GM12801 (cell line): ENCODE data around the gene CALHM1.

Experiments used
- CTCF ChIP-seq: IDR thresholded peaks from one replicate; pipeline ENCODE4 v1.5.1; 2011; ENCODE audit warnings: control low read depth; ENCODE audit not compliant: insufficient read length; ENCODE audit errors: extremely low read depth

Gene CALHM1

DNA sequence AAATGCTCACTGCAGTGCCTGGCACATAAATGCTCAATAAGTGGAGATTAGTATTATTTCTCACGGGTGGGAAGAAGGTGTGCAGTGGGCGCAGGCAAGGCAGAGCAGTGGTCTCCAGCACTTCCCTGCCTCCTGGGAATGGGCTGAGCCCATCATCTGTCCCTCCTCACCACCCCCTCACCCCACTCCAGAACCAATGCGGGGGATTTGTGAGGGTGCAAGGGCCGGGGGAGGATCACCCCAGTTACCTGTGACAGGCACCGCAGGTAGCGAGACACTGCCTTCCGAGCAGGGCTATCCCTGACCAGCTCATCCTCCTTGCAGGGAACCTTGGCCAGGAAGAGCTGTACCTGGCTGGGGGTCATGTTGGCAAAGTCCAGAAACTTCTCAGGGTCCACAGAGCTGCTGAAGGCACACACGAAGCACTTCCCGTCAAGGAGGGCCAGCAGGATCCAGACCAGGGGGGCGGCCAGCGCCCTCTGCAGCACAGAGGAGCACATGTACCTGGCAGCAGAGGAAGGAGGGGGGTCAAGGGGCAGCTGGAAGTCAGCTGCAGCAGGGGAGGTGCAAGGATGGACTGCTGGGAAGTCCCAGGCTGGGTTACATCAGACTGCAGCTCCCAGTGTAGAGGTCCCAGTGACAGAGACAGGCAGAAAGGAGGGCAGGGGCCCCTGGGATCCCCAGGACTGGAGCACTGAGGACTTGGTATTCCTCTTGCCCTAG is 17.5 kb upstream of the CALHM1 start:
- TF ChIP-seq CTCF, result no peak

GRCh38 chr10:103475437-103475836 is 16.7 kb upstream of the CALHM1 start:
- TF ChIP-seq CTCF, result no peak

DNA sequence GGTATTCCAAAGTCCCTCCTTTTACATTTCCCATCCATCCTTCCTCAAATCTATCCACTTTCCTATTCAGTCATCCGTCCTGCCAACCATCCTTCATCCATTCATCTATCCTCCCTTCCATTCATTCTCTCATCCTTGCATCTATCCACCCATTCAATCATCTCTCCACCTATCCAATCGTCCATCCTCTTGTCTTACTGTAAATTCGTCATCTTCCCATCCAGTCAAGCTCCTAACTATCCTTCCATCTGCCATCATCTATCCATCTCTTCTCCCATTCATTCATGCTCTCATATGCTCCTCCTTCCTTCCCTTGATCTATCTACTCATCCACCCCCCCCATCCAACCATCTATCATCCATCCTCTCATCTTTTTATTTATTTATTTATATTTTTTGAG is 15.4 kb upstream of the CALHM1 start:
- TF ChIP-seq CTCF, result no peak

DNA sequence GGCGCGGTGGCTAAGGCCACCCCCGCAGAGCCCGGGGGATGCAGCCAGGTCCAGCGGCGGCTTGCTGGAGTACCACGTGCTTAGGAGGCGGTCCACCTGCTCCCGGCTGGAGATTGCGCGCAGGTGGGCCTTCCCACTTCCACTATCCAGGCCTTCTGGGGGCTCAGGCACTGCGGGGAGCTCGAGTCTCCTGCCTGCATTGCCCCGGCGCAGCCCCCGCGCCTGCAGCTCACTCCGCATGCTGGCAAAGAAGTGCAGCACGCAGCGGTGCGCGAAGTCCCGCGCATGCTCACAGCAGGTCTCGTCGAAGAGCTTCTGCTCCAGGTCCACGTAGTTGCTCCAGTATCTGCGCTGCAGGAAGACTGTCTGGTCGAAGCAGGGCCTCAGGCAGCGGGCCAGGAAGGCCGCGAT is 14.6 kb upstream of the CALHM1 start:
- TF ChIP-seq CTCF, result no peak

DNA sequence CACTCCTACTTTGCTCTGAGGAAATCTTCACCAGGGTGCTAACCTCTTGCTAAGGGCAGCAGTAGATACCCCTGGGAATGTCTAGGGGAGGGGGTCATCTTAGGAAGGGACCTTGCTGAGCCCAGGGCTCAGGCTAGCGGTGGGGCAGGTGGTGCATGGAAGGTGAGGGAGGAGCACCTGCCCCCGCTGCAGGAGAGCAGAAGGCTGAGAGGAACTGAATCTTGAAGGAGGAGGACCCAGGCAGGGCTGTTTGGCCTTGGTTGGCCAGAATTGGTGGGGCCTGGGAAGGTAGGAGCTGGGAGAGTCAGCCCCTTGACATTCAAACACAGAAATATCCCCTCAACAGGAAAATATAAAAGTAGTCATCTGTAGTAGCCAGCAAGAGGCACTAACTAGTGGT is 13.3 kb upstream of the CALHM1 start:
- TF ChIP-seq CTCF, result no peak

DNA sequence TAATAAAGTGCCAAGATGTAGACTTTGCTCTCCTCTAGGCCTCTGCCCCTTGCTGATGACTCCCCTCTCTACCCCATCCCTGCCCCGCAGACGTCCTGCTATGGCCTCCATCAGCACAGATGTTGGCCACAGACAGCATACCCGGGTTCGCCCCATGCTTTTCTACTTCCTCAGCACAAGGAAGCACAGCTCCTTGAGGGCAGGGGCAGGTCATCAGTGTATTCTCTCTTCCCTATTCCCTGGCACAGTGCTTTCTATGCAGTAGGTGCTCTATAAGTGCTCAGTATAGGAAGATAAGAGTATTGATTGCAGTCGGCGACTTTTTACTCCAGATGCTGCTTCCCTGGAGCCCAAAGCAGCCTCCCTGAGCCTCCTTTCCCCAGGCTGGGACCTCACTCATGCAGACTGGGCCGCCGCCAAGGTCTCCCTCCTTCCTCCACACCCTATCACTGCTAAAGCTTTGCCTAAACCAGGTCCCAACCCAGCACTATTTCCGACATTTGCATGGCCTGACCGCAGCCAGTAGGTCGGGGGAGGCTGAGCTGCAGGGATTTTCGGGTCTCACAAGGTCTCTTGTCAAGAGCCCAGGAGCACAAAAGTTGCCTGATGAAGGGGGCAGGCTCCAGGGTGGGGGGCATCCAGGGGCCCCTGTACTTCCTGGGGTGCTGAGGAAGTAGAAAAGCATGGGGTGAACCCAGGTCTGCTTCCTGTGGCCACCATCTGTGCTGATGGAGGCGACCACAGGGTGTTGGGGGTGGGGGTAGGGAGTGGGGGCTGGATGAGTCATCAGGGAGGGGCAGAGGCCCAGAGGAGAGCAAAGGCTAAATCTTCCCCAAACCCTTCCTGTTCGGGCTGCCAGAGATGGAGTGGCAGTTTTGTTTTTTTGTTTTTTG is 12.3 kb upstream of the CALHM1 start:
- no peak for TF ChIP-seq CTCF

DNA sequence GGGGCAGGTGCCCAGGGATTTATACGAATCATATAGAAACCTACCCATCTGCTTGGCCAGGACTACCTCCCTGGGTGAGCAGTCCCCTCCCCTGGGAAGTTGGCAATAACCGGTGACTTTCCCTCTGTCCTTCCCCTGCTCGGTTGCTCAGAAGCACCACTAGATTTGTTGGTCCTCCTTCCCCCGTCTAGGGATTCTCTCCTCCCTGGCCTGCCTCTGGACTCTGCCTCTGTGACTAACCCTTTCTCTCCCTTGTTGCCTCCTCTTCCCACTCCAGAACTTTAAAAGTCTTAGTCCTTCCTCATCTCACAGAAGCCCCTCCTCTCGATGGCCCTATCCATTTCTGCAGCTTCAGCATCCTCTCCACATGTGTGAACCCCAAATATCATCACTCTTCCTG is 10.5 kb upstream of the CALHM1 start:
- TF ChIP-seq CTCF, result no peak
